Astrocyte (in vitro differentiated cells and primary cell): ENCODE measurements around the gene ARHGAP20. TPM values are rescaled to one million over a fixed set of nuclear protein-coding genes. Genes with fewer than 3 reads are reported as not detected.

Experiments used
- DNase-seq: peaks from one replicate; pipeline ENCODE4 v3.0.0-alpha.2; 2010; ENCODE audit warnings: low read depth
- FAIRE-seq: peaks from 2 replicates; lab custom pipeline; 2011; peaks lifted over from hg19 to GRCh38; lab: Jason Lieb, UNC
- H2AFZ ChIP-seq: 2 replicates; pipeline ENCODE4 v1.6.0; 2012; ENCODE audit warnings: low read depth, low read length, inconsistent platforms
- H3K27ac ChIP-seq: 2 replicates; pipeline ENCODE4 v1.5.1; 2011; ENCODE audit warnings: low read depth, low read length, inconsistent platforms
- H3K27me3 ChIP-seq: 2 replicates; pipeline ENCODE4 v1.6.0; 2011; ENCODE audit warnings: low read length, inconsistent platforms; ENCODE audit not compliant: insufficient read depth
- H3K36me3 ChIP-seq: 2 replicates; pipeline ENCODE4 v1.5.1; 2011; ENCODE audit warnings: low read length, inconsistent platforms; ENCODE audit not compliant: insufficient read depth
- H3K4me1 ChIP-seq: 2 replicates; pipeline ENCODE4 v1.5.1; 2011; ENCODE audit warnings: low read length, inconsistent platforms; ENCODE audit not compliant: insufficient read depth
- H3K4me2 ChIP-seq: 2 replicates; pipeline ENCODE4 v1.6.0; 2012; ENCODE audit warnings: low read length, inconsistent platforms
- H3K4me3 ChIP-seq: 2 replicates; pipeline ENCODE4 v1.5.1; 2011; ENCODE audit warnings: low read depth, mild to moderate bottlenecking, low read length, inconsistent platforms; ENCODE audit not compliant: insufficient read depth
- H3K79me2 ChIP-seq: 2 replicates; pipeline ENCODE4 v1.6.0; 2012; ENCODE audit warnings: mild to moderate bottlenecking, low read length, inconsistent platforms; ENCODE audit not compliant: insufficient read depth
- H3K9ac ChIP-seq: 2 replicates; pipeline ENCODE4 v1.6.0; 2012; ENCODE audit warnings: mild to moderate bottlenecking, low read length, inconsistent platforms
- H3K9me3 ChIP-seq: 2 replicates; pipeline ENCODE4 v1.5.1; 2012; ENCODE audit warnings: low read depth, mild to moderate bottlenecking, low read length, inconsistent platforms; ENCODE audit not compliant: insufficient read depth
- H4K20me1 ChIP-seq: 2 replicates; pipeline ENCODE4 v1.6.0; 2012; ENCODE audit warnings: low read length, inconsistent platforms; ENCODE audit not compliant: insufficient read depth
- H3K27ac Mint-ChIP-seq: one replicate; pipeline ENCODE4 v1.8.0; 2021; ENCODE audit warnings: mild to moderate bottlenecking, mixed read lengths; ENCODE audit not compliant: unreplicated experiment
- H3K27me3 Mint-ChIP-seq: one replicate; pipeline ENCODE4 v1.8.0; 2021; ENCODE audit warnings: low read depth, mixed read lengths; ENCODE audit not compliant: unreplicated experiment
- H3K36me3 Mint-ChIP-seq: one replicate; pipeline ENCODE4 v1.8.0; 2021; ENCODE audit warnings: low read depth, mixed read lengths; ENCODE audit not compliant: unreplicated experiment
- H3K4me1 Mint-ChIP-seq: one replicate; pipeline ENCODE4 v1.8.0; 2021; ENCODE audit warnings: low read depth, mixed read lengths; ENCODE audit not compliant: unreplicated experiment
- H3K4me3 Mint-ChIP-seq: one replicate; pipeline ENCODE4 v1.8.0; 2021; ENCODE audit warnings: mild to moderate bottlenecking, moderate library complexity, mixed read lengths; ENCODE audit not compliant: unreplicated experiment
- H3K9me3 Mint-ChIP-seq: one replicate; pipeline ENCODE4 v1.8.0; 2021; ENCODE audit warnings: mild to moderate bottlenecking, mixed read lengths; ENCODE audit not compliant: unreplicated experiment
- EZH2 ChIP-seq: IDR thresholded peaks from 2 replicates; pipeline ENCODE4 v1.6.1; 2012; ENCODE audit warnings: mild to moderate bottlenecking, low read length, inconsistent platforms; ENCODE audit not compliant: insufficient read depth
- total RNA-seq: library from RNA; stranded (reverse); gene quantifications from 2 replicates; pipeline ENCODE4 v1.2.1, GENCODE V29; 2021
- TF ChIP-seq, protein P1 (sequence below): IDR thresholded peaks from 2 replicates; pipeline ENCODE4 v1.5.1; 2011; ENCODE audit warnings: low read depth, mild to moderate bottlenecking, inconsistent platforms, low read length, moderate library complexity; ENCODE audit not compliant: insufficient read depth

Gene ARHGAP20
- total RNA-seq, 1 donor from 2014 or later, result 0.11 TPM

DNA sequence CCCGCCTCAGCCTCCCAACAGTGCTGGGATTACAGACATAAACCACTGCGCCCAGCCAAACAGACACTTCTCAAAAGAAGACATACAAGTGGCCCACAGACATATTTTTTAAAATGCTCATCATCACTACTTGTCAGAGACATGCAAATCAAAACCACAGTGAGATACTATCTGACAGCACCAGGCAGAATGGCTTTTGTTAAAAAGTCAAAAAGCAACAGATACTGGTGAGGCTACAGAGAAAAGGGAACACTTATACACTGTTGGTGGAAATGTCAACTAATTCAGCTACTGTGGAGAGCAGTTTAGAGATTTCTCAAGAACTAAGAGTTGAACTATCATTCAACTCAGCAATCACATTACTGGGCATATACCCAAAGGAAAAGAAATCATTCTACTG lies 67.0 kb downstream of the ARHGAP20 start:
- peaks cover 3% of the 10 kb centered on the region for H3K4me1 Mint-ChIP-seq
- DNase-seq, result no peak

DNA sequence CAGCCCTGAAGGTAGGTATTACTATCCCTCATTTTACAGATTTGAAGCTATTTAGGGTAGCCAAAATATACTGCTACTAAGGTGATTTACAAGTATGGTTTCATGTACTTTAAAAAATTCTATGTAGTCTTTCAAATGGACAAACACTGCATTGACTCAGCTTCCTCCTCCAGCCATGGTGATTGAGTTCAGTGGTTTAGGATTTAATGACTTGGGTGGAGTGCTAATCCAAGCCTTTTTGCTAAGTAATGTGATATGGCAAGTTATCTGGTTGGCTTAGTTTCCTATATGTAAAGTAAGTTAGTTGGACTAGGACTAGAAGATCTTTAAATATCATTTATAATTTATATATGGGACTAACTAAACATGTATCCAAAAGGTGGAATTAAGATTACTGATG lies 77.9 kb downstream of the ARHGAP20 start:
- no peak overlapping the region for H3K27ac Mint-ChIP-seq
- Histone ChIP-seq H2AFZ (no peak overlapping the region), H3K9ac (no peak overlapping the region), H3K36me3 (no peaks in the 10 kb centered on the region), H3K27ac (no peak overlapping the region), H3K4me1 (no peaks in the 10 kb centered on the region), H3K27me3 (no peaks in the 10 kb centered on the region), H3K9me3 (no peaks in the 10 kb centered on the region), H4K20me1 (no peaks in the 10 kb centered on the region), H3K4me3 (no peak overlapping the region), H3K79me2 (no peaks in the 10 kb centered on the region), H3K4me2 (no peak overlapping the region)
- TF ChIP-seq, protein P1, sequence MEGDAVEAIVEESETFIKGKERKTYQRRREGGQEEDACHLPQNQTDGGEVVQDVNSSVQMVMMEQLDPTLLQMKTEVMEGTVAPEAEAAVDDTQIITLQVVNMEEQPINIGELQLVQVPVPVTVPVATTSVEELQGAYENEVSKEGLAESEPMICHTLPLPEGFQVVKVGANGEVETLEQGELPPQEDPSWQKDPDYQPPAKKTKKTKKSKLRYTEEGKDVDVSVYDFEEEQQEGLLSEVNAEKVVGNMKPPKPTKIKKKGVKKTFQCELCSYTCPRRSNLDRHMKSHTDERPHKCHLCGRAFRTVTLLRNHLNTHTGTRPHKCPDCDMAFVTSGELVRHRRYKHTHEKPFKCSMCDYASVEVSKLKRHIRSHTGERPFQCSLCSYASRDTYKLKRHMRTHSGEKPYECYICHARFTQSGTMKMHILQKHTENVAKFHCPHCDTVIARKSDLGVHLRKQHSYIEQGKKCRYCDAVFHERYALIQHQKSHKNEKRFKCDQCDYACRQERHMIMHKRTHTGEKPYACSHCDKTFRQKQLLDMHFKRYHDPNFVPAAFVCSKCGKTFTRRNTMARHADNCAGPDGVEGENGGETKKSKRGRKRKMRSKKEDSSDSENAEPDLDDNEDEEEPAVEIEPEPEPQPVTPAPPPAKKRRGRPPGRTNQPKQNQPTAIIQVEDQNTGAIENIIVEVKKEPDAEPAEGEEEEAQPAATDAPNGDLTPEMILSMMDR, result no peak
- TF ChIP-seq EZH2, result no peak
- H3K4me3 Mint-ChIP-seq, result no peak overlapping the region
- FAIRE-seq (no peak), DNase-seq (no peak)
- no peaks in the 10 kb centered on the region for H3K4me1 Mint-ChIP-seq
- no peaks in the 10 kb centered on the region for H3K36me3 Mint-ChIP-seq
- no peaks in the 10 kb centered on the region for H3K9me3 Mint-ChIP-seq
- no peaks in the 10 kb centered on the region for H3K27me3 Mint-ChIP-seq

More for the DNA sequence above, 67.0 kb downstream of the ARHGAP20 start:
- FAIRE-seq, result no peak
- H4K20me1 ChIP-seq, result no peaks in the 10 kb centered on the region
- Mint-ChIP-seq H3K27me3 (no peaks in the 10 kb centered on the region), H3K36me3 (no peaks in the 10 kb centered on the region), H3K27ac (peak overlapping the region; percentile 50), H3K4me3 (no peak overlapping the region), H3K9me3 (no peaks in the 10 kb centered on the region)
- H3K4me3 ChIP-seq, result no peak overlapping the region
- peaks cover 4% of the 10 kb centered on the region for H3K9me3 ChIP-seq
- H2AFZ ChIP-seq, result no peak overlapping the region
- H3K36me3 ChIP-seq, result no peaks in the 10 kb centered on the region
- H3K4me1 ChIP-seq, result no peaks in the 10 kb centered on the region
- no peaks in the 10 kb centered on the region for H3K79me2 ChIP-seq
- H3K27ac ChIP-seq, result no peak overlapping the region
- TF ChIP-seq, protein P1, result no peak
- no peak for TF ChIP-seq EZH2
- no peak overlapping the region for H3K9ac ChIP-seq
- no peak overlapping the region for H3K4me2 ChIP-seq
- no peaks in the 10 kb centered on the region for H3K27me3 ChIP-seq

DNA sequence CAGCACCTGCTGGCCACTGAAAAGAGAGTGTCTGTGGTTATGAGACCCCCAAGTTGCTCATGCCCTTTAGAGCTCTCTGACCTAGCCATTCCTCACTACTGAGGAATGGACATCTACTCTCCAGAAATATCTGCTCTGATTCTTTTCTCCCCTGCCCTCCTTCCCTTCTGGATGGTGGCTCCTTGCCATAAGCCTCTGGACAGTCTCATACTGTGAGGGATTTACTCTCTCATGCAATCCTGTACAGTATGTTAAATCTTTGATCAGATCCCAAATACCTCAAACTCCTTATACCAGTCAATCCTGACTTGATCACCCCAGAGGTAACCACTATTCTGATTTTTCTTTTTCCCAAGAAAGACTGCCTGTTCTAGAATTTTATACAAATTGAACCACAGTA lies 80.7 kb downstream of the ARHGAP20 start:
- FAIRE-seq, result no peak

More for the DNA sequence above, 80.7 kb downstream of the ARHGAP20 start:
- H3K79me2 ChIP-seq, result no peaks in the 10 kb centered on the region
- H3K9me3 ChIP-seq, result no peaks in the 10 kb centered on the region
- no peak overlapping the region for H3K4me2 ChIP-seq
- H3K27ac ChIP-seq, result no peak overlapping the region
- H3K27me3 Mint-ChIP-seq, result no peaks in the 10 kb centered on the region
- no peak overlapping the region for H3K4me3 Mint-ChIP-seq
- no peak overlapping the region for H3K4me3 ChIP-seq
- H3K36me3 ChIP-seq, result no peaks in the 10 kb centered on the region
- no peak overlapping the region for H3K9ac ChIP-seq
- DNase-seq, result no peak
- H2AFZ ChIP-seq, result no peak overlapping the region
- H4K20me1 ChIP-seq, result no peaks in the 10 kb centered on the region
- no peaks in the 10 kb centered on the region for H3K4me1 ChIP-seq
- no peaks in the 10 kb centered on the region for H3K9me3 Mint-ChIP-seq
- no peak overlapping the region for H3K27ac Mint-ChIP-seq
- H3K4me1 Mint-ChIP-seq, result no peaks in the 10 kb centered on the region
- H3K27me3 ChIP-seq, result no peaks in the 10 kb centered on the region
- no peak for TF ChIP-seq EZH2
- TF ChIP-seq, protein P1, result no peak
- no peaks in the 10 kb centered on the region for H3K36me3 Mint-ChIP-seq
